PC-3 (cell line): ENCODE measurements around the gene ADD1. TPM values are rescaled to one million over a fixed set of nuclear protein-coding genes. Genes with fewer than 3 reads are reported as not detected.

Experiments used
- ATAC-seq: fragments of 200-7000 bp; cut with Tn5 transposase; 2 replicates; pipeline ENCODE4 v1.9.1; 2020; ENCODE audit warnings: mild to moderate bottlenecking, moderate library complexity
- BruUV-seq: library from RNA; stranded (reverse); fragments of 400-500 nt; replicated peaks from 2 replicates; lab custom pipeline; 2021; lab: Mats Ljungman, UMichigan
- CTCF ChIA-PET: fragments of 300-600 bp; sonication (Branson Sonifier 250); formaldehyde crosslinking; loops from one replicate; lab custom pipeline; 2022; ENCODE audit warnings: antibody characterized with exemption; lab: Charles Lee
- POLR2A ChIA-PET: fragments of 300-600 bp; sonication (Branson Sonifier 250); formaldehyde crosslinking; loops from one replicate; lab custom pipeline; 2022; ENCODE audit warnings: antibody characterized with exemption; ENCODE audit not compliant: unreplicated experiment; lab: Charles Lee
- DNase-seq: peaks from one replicate; pipeline ENCODE4 v3.0.0-alpha.2; 2015
- H2AFZ ChIP-seq: fragments of 300-600 bp; sonication (generic); 2 replicates; pipeline ENCODE4 v1.6.0; 2016; ENCODE audit warnings: antibody characterized with exemption, low read length
- H3F3A ChIP-seq: fragments of 300-600 bp; sonication (generic); one replicate; pipeline ENCODE4 v1.6.0; 2017; ENCODE audit warnings: antibody characterized with exemption, low read length, control low read depth, mild to moderate bottlenecking; ENCODE audit not compliant: unreplicated experiment
- H3K27ac ChIP-seq: fragments of 300-600 bp; sonication (generic); 2 replicates; pipeline ENCODE4 v1.5.1; 2016; ENCODE audit warnings: mild to moderate bottlenecking, low read length
- H3K27me3 ChIP-seq: fragments of 300-600 bp; sonication (generic); 2 replicates; pipeline ENCODE4 v1.6.1; 2016; ENCODE audit warnings: low read length, mixed read lengths
- H3K36me3 ChIP-seq: fragments of 300-600 bp; sonication (generic); 2 replicates; pipeline ENCODE4 v1.6.1; 2016; ENCODE audit warnings: low read depth, mixed run types, low read length, mixed read lengths
- H3K4me1 ChIP-seq: fragments of 300-600 bp; sonication (generic); 2 replicates; pipeline ENCODE4 v1.5.1; 2016; ENCODE audit warnings: low read length; ENCODE audit not compliant: insufficient read depth
- H3K4me2 ChIP-seq: fragments of 300-600 bp; sonication (generic); 2 replicates; pipeline ENCODE4 v1.6.0; 2016; ENCODE audit warnings: low read length
- H3K4me3 ChIP-seq: fragments of 300-600 bp; sonication (generic); 2 replicates; pipeline ENCODE4 v1.5.1; 2016; ENCODE audit warnings: mild to moderate bottlenecking, low read length, mixed read lengths
- H3K79me2 ChIP-seq: fragments of 300-600 bp; sonication (generic); 2 replicates; pipeline ENCODE4 v1.6.1; 2017; ENCODE audit warnings: low read length, mixed read lengths
- H3K9ac ChIP-seq: fragments of 300-600 bp; sonication (generic); 2 replicates; pipeline ENCODE4 v1.6.0; 2016; ENCODE audit warnings: mild to moderate bottlenecking, low read length
- H3K9me2 ChIP-seq: fragments of 300-600 bp; sonication (generic); replicated peaks from 2 replicates; pipeline ENCODE4 v1.6.1; 2016; ENCODE audit warnings: mixed run types, low read length, mixed read lengths
- H3K9me3 ChIP-seq: fragments of 300-600 bp; sonication (generic); 2 replicates; pipeline ENCODE4 v1.6.1; 2016; ENCODE audit warnings: low read length, mixed read lengths
- H4K20me1 ChIP-seq: fragments of 300-600 bp; sonication (generic); 2 replicates; pipeline ENCODE4 v1.6.1; 2016; ENCODE audit warnings: low read length, mixed read lengths
- CTCF ChIP-seq: fragments of 300-600 bp; sonication (generic); conservative IDR thresholded peaks from 2 replicates; pipeline ENCODE4 v1.5.1; 2017; ENCODE audit warnings: antibody characterized with exemption, low read depth, mild to moderate bottlenecking, low read length
- EZH2 ChIP-seq: fragments of 300-600 bp; sonication (generic); IDR thresholded peaks from one replicate; pipeline ENCODE4 v1.6.1; 2017; ENCODE audit warnings: antibody characterized with exemption, mild to moderate bottlenecking, low read length; ENCODE audit not compliant: unreplicated experiment
- EZH2phosphoT487 ChIP-seq: fragments of 300-600 bp; sonication (generic); IDR thresholded peaks from 2 replicates; pipeline ENCODE4 v1.6.1; 2018; ENCODE audit warnings: mild to moderate bottlenecking, antibody characterized with exemption, low read length, borderline replicate concordance
- intact Hi-C: fragments of 100-400 bp; cut with micrococcal nuclease; formaldehyde crosslinking; loops from 2 replicates; pipeline ENCODE4 v1.9.0; 2023
- total RNA-seq: library from RNA; depleted of rRNA; stranded (reverse); fragments of >200 nt; gene quantifications from 2 replicates; pipeline ENCODE4 v1.2.3, GENCODE V29; 2014

The ADD1 gene
- total RNA-seq, 1 experiment from 2014 or later, result 118 TPM

GRCh38 chr4:2812612-2813354 lies 30.9 kb upstream of the ADD1 start:
- no peaks in the 10 kb centered on the region for H3F3A ChIP-seq
- H3K4me3 ChIP-seq, result no peak overlapping the region
- no peaks in the 10 kb centered on the region for H3K9me3 ChIP-seq
- H3K79me2 ChIP-seq, result no peaks in the 10 kb centered on the region
- DNase-seq (no peak), ATAC-seq (no peak)
- H4K20me1 ChIP-seq, result no peaks in the 10 kb centered on the region
- no peak overlapping the region for H2AFZ ChIP-seq
- H3K27me3 ChIP-seq, result no peaks in the 10 kb centered on the region
- BruUV-seq, result no TSS peak
- ChIA-PET POLR2A (no interaction called here), CTCF (no interaction called here)
- H3K9me2 ChIP-seq, result no peaks in the 10 kb centered on the region
- H3K36me3 ChIP-seq, result no peaks in the 10 kb centered on the region
- no peak for TF ChIP-seq CTCF
- no peak for TF ChIP-seq EZH2
- no peak for TF ChIP-seq EZH2phosphoT487
- H3K4me1 ChIP-seq, result peaks cover 3% of the 10 kb centered on the region; the same call in 1 of the 2 replicates
- H3K4me2 ChIP-seq, result no peak overlapping the region
- intact Hi-C loops, result no loop called here
- H3K27ac ChIP-seq, result no peak overlapping the region
- H3K9ac ChIP-seq, result no peak overlapping the region

- Histone ChIP-seq H3K9me2 (no peaks in the 10 kb centered on the region), H3F3A (no peaks in the 10 kb centered on the region), H3K36me3 (no peaks in the 10 kb centered on the region), H4K20me1 (no peaks in the 10 kb centered on the region), H3K4me2 (no peak overlapping the region), H3K27ac (no peak overlapping the region), H3K4me3 (no peak overlapping the region), H3K79me2 (0 out of 2 replicates have a peak, but pooled peaks cover 3% of the 10 kb centered on the region), H3K4me1 (peaks cover 4% of the 10 kb centered on the region; the same call in 1 of the 2 replicates), H3K9me3 (no peaks in the 10 kb centered on the region), H3K9ac (no peak overlapping the region), H2AFZ (no peak overlapping the region), H3K27me3 (no peaks in the 10 kb centered on the region)
- intact Hi-C loops, result no loop called here
- ChIA-PET CTCF (no interaction called here), POLR2A (no interaction called here)
- ATAC-seq (no peak), DNase-seq (no peak)
- no peak for TF ChIP-seq EZH2phosphoT487
- TF ChIP-seq CTCF, result no peak
- no peak for TF ChIP-seq EZH2
- no TSS peak for BruUV-seq
Observed at GRCh38 chr4:2813446-2814405, 29.9 kb upstream of the ADD1 start.
